K562 (cell line): ENCODE data around the gene DNAJB12. TPM values are rescaled to one million over a fixed set of nuclear protein-coding genes. Genes with fewer than 3 reads are reported as not detected.
A peak's percentile ranks its signal among the peaks of the same experiment; 100 is the strongest.

Source experiments
- ARID4B ChIP-seq: sonication (generic); formaldehyde crosslinking; IDR thresholded peaks from 2 replicates; pipeline ENCODE4 v1.8.0; 2022; ENCODE audit warnings: mild to moderate bottlenecking, missing genetic modification reagents
- CBFA2T3 ChIP-seq: fragments of 450-650 bp; IDR thresholded peaks from 2 replicates; pipeline ENCODE4 v1.6.1; 2017
- CREBBP ChIP-seq: IDR thresholded peaks from one replicate; pipeline ENCODE4 v1.6.1; 2012; ENCODE audit warnings: low read depth, mild to moderate bottlenecking, control low read depth, inconsistent platforms, low read length
- E2F8 ChIP-seq: fragments of 450-650 bp; IDR thresholded peaks from 2 replicates; pipeline ENCODE4 v1.7.1; 2018; ENCODE audit warnings: mild to moderate bottlenecking, low read depth; ENCODE audit not compliant: partially characterized antibody
- ESRRB ChIP-seq: fragments of 250-450 bp; sonication (Bioruptor Pico); IDR thresholded peaks from 2 replicates; pipeline ENCODE4 v1.5.0; 2020; ENCODE audit warnings: mild to moderate bottlenecking, moderate library complexity, borderline replicate concordance
- ID3 ChIP-seq, 2 experiments: fragments of 250-450 bp in 1 of 2; fragments of 450-650 bp in 1 of 2; sonication (Bioruptor Pico) in 1 of 2; IDR thresholded peaks; 2 replicates each; pipeline versions ENCODE4 v1.6.1 to v1.8.0; 2016 to 2021; ENCODE audit warnings: mild to moderate bottlenecking in 2 of 2, moderate library complexity in 2 of 2, missing compliant biosample characterization in 1 of 2, missing genetic modification characterization in 1 of 2
- JUN ChIP-seq, 2 experiments: sonication (generic) in 1 of 2; formaldehyde crosslinking in 1 of 2; IDR thresholded peaks; 2 replicates each; pipeline versions ENCODE4 v1.6.1 to v1.8.0; 2012 to 2022; ENCODE audit warnings: borderline replicate concordance in 2 of 2, mild to moderate bottlenecking in 2 of 2, improper control_type of control experiment in 1 of 2, low read depth in 1 of 2, low read length in 1 of 2, missing genetic modification reagents in 1 of 2
- KDM1A ChIP-seq, 2 experiments: fragments of 450-650 bp; IDR thresholded peaks; 2 replicates each; pipeline ENCODE4 v1.6.1; 2016; ENCODE audit warnings: mild to moderate bottlenecking in 2 of 2
- MYC ChIP-seq, 2 experiments: fragments of 250-450 bp in 1 of 2; sonication (Bioruptor Pico) in 1 of 2; IDR thresholded peaks; 2 replicates each; pipeline versions ENCODE4 v1.5.1 to v1.6.1; 2012 to 2021; ENCODE audit warnings: low read depth in 2 of 2, borderline replicate concordance in 1 of 2, improper control_type of control experiment in 1 of 2, low read length in 1 of 2, mild to moderate bottlenecking in 1 of 2, moderate library complexity in 1 of 2
- NCOR1 ChIP-seq: fragments of 450-650 bp; IDR thresholded peaks from 2 replicates; pipeline ENCODE4 v1.6.1; 2016; ENCODE audit warnings: mild to moderate bottlenecking, moderate library complexity
- SNRNP70 ChIP-seq: fragments of 200-400 bp; formaldehyde crosslinking; optimal IDR thresholded peaks from 2 replicates; pipeline ENCODE3; 2017; ENCODE audit warnings: low read depth, low read length
- TCF15 ChIP-seq: fragments of 250-450 bp; sonication (Bioruptor Pico); IDR thresholded peaks from 2 replicates; pipeline ENCODE4 v1.8.0; 2022; ENCODE audit warnings: moderate library complexity, mild to moderate bottlenecking, inconsistent platforms
- THRB ChIP-seq: fragments of 450-650 bp; formaldehyde crosslinking; conservative IDR thresholded peaks from 2 replicates; pipeline ENCODE4 v1.4.0; 2022; ENCODE audit warnings: mild to moderate bottlenecking, missing genetic modification characterization
- TRIM28 ChIP-seq: fragments of 450-650 bp; IDR thresholded peaks from 2 replicates; pipeline ENCODE4 v1.6.1; 2017
- ZNF124 ChIP-seq: sonication (generic); formaldehyde crosslinking; IDR thresholded peaks from 2 replicates; pipeline ENCODE4 v1.8.1; 2022; ENCODE audit warnings: missing genetic modification reagents
- ZNF24 ChIP-seq: fragments of 450-650 bp; IDR thresholded peaks from 2 replicates; pipeline ENCODE4 v1.6.1; 2016
- polyA plus RNA-seq, 8 experiments: library from polyadenylated mRNA; depleted of rRNA in 4 of 8; stranded (reverse) in 5 of 8; unstranded in 3 of 8; fragments of >200 nt; fragmentation: Nextera tagmentation in 2 of 8; fragmentation: Illumina TruSeq in 1 of 8; extraction: Ambion mirVana in 2 of 8; extraction: Trizol in 1 of 8; gene quantifications; 2 replicates each; pipeline versions ENCODE4 v1.2.1 to v1.2.3, GENCODE V29; 2011 to 2014; ENCODE audit warnings: inconsistent platforms in 1 of 8, missing spikeins in 1 of 8
- total RNA-seq, 7 experiments: library from RNA; depleted of rRNA in 6 of 7; stranded (reverse); fragments of >200 nt in 6 of 7; fragmentation: Illumina TruSeq in 2 of 7; extraction: Trizol in 2 of 7; gene quantifications; 2 replicates each; pipeline versions ENCODE4 v1.2.1 to v1.2.3, GENCODE V29; 2011 to 2021; ENCODE audit warnings: low replicate concordance in 1 of 7

The DNAJB12 gene
- total and polyA plus RNA-seq, 9 of the 15 experiments (the other 6 are each of a cell fraction or from before 2014, with no cell fraction given), result 3.5 to 31.5 (median 20.3) TPM

GRCh38 chr10:72354356-72355213 is at the start of gene DNAJB12 (continued):
- TF ChIP-seq CBFA2T3 (peak; percentile 38), E2F8 (peak; percentile 94), ZNF124 (no peak), ZNF24 (no peak; the same call in 1 of the 2 replicates), TCF15 (CRISPR knock-in tag) (no peak), MYC (IDR thresholded peaks at IDR 0.05; ENCODE audit: low read depth, low read length) (peak; percentile 94), MYC (CRISPR knock-in tag; IDR thresholded peaks at IDR 0.05; ENCODE audit: borderline replicate concordance, low read depth) (peak; percentile 89; the same call in 1 of the 2 replicates), KDM1A (IDR thresholded peaks at IDR 0.05) (peak in 1 of 2 experiments; percentile 100; a peak in 2 of 4 replicates), CREBBP (no peak), THRB (0 out of 2 replicates have a peak, but pooled peaks have one; percentile 35), ARID4B (peak; percentile 92), NCOR1 (peak; percentile 72), TRIM28 (peak; percentile 81), ID3 (CRISPR knock-in tag; IDR thresholded peaks at IDR 0.05) (no peak), ID3 (tag; IDR thresholded peaks at IDR 0.05) (peak; percentile 90), ESRRB (CRISPR knock-in tag) (no peak), SNRNP70 (no peak), JUN (IDR thresholded peaks at IDR 0.05; ENCODE audit: borderline replicate concordance, low read depth, low read length) (peak; percentile 12; the same call in 1 of the 2 replicates), JUN (CRISPR knock-in tag; IDR thresholded peaks at IDR 0.05; ENCODE audit: borderline replicate concordance) (no peak)
